Activated naive CD4-positive, alpha-beta T cell (primary cell): ENCODE measurements around the gene NOD1.

Experiments
- DNase-seq, 4 experiments: peaks; one replicate each; lab custom pipeline; 2025; lab: John Stamatoyannopoulos, UW

NOD1 gene

DNA sequence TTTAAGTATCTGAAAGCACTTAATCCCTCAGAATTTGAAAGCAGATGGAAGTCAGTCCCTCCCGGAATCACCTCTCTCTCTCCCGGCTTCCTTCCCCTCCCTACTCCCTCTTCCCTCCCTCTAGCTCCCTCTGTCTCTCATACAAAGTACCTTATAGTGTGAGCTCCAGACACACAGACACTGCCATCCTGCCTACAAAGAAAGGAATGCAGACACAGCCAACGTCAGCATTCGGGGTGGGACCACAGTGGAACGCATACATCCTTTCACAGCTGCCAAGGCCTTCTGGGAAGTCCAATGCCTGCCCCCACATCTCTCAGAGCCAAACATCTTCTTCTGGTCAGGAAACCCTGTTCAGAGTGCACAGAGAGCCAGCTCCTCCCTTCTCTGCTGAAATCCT lies 9.3 kb downstream of the NOD1 start:
- DNase-seq, result no peak

DNA sequence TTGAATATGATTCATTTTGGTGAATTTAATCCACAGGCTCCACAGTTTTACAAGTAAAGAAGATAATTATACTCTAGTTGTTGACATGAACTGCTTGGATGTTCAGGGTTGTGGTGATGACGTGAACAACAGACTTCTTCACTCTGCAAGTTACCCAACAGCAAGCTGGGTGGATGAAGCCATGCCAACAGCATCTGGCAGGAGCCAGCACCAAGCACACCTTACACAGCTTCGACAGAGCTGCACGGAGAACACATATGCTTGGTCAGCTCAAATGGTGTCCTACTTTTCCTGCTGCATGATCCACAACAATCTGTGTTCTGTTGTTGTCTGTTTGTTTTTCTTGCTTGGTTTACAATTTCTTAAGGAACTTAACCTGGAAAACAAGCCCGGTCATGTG lies 9.8 kb downstream of the NOD1 start:
- DNase-seq, result no peak

DNA sequence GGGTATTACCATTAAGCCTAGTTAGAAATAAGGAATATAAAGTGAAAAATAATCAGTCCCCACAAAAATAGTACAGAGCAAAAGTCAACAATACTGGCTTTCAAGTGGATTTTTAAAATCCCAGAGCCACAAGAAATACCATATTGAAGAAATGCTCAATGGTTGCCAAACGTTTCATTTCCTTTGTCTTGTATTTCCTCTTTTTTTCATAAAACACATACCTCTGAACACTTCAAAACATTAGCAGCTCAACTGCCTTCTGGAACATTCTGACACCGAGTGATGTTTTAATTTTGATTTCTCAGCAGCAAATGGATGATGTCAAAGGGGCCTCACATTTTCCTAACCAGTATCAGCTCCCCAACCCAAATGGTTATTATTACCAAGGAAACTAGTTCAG lies 10.5 kb downstream of the NOD1 start:
- DNase-seq, result no peak

DNA sequence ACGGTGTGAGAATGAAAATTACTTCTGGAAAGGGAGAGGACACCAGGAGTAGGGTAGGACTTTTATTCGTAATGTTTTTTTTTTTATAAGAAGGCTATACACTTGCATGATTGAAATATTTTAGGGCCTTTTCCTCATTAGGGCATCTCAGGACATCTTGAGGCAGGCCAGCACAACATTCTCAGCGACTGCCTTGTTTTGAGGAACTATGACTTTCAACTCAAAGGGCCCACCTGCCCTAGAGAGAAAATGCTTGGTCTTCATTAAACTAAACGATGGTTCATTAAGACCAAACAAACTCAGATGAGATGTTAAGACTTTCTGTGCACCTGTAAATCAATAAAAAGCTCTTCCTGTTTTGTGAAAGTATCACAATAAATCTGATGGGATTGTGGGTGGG lies 11.3 kb downstream of the NOD1 start:
- no peak for DNase-seq

DNA sequence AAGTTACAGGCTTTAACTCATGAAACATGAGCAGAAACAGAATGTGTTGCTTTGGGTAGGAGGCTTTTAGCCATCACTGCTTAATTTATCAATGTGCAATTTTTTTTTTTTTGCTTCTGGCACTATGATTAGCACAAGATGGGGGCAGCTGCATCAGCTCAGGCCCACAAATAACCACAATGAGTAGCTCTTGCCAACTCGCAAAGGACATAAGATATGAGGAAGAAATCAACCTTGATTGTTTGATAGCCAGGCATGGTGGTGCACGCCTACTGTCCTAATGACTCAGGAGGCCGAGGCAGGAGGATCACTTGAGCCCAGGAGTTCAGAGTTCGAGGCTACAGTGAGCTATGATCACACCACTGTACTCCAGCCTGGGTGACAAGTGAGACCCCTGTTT lies 12.3 kb downstream of the NOD1 start:
- DNase-seq, result no peak

DNA sequence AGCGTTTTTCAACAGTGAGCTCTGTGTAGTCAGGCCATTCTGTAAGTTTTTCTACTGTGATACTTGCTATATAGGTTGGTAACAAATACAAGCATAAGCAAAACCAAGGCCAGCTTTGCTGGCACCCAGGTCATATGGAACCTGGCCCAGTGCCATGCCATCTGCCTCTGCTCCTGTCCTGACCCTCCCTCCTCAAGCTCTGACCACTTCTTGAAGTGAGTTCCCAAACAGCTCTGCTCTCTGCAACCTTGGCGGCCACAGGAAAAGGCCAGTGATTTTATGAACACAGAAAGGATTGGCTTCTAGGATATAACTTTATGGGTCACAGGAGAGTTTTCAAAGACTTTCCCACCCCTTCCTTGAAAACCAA lies 12.8 kb downstream of the NOD1 start:
- DNase-seq, result no peak

DNA sequence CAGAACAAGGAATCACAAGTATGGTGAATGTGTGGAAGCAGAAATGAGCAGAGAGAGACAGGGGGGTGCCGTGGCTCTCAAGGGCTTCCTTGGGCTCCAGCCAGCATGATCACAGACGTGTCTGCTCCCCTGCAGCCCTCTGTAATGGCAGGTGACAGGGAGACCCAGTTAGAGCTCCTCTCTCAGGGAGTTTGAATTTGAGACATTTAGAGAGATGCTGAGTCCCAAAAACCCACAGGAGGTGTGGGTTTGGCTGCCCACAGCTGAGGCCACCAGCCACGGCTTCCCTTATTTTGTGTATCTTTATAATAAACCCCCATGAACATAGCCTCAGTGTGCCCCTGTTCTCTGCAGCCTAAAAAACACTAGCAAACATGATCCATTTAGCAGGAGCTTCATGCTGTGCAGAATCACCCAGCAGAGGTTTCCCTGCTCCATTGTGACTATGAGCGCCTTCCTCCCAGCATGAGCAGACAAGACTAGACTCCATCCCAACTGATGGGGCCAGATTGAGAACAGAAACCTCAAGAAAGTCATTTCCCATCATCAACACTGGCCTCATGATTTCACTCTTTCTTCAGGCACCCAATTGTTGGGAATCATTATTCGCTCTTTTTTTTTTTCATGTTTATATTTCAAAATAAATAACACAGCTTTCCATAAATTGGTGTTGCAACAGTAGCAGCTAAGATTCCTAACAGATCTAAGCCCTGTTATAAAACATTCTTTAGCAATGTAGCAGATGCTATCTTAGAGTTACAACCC lies 13.4 kb downstream of the NOD1 start:
- no peak for DNase-seq

DNA sequence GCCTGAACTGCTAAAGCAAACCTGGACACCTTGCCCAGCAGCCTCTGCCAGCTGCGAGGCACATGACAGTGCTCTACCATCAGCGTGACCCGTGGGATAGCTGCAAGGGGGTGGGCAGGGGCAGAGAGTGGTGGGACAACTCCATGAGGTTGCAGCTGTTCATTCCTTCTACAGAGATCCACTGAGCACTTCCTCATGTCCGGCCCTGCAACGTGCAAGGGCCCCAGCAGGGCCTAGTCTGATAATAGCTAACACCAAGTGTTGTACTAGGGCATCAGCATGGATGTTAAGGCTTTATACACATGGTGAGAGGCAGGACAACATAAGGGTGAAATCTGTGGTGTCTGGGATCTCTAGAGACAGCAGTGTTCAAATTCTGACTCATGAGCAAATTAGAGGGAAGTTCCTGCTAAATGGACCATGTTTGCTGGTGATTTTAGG lies 14.3 kb downstream of the NOD1 start:
- DNase-seq, result no peak

DNA sequence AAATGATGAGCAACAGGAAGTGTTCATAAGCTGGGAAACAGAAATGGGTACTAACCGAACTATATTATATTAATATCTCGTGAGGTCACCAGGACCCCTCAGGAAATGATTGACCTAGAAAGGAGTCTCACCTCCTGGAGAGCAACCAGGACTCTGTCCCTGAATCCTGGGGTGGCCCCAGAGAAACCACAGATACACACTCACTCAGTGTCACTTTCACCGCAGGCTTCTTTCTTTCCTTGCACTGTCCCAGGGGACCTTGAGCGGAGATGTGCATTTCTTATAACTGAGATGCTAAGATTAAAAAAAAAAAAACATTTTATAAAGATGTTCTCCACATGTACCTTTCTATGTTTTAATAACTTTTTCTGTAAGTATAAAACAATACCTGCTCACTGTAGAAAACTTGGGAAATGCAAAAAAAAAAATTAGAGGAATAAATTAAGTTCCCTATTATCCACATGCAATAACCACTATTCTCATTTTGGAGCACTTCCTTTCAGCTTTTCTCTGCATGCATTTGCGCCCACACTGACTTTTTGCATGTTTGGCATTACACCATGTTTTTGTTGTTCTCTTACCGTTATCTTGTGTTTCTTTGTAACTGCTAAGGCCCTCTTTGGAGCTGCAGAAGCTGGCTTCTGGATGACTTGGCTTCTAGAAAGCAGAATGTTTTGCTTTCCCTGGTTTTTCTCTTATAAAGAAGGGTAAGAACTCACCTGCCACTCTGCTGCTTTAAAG lies 15.0 kb downstream of the NOD1 start:
- no peak for DNase-seq

DNA sequence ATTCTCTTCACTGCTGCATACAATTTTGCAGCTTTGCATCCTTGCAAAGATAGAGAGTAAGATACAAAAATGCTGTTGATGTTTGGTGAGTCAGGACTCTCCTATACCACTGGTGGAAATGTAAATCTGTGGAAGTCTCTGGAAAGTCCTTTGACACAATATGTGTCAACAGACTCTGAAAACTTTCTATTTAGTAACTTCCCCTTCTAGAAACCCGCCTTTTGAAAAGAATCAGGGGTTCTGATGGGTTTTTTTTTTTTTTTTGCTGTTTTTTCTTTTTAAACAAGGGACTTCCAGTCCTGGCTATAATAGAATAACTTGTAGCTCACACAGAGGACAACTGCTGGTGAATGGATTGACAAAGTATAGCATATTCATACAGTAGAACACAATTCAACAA lies 16.4 kb downstream of the NOD1 start:
- no peak for DNase-seq

DNA sequence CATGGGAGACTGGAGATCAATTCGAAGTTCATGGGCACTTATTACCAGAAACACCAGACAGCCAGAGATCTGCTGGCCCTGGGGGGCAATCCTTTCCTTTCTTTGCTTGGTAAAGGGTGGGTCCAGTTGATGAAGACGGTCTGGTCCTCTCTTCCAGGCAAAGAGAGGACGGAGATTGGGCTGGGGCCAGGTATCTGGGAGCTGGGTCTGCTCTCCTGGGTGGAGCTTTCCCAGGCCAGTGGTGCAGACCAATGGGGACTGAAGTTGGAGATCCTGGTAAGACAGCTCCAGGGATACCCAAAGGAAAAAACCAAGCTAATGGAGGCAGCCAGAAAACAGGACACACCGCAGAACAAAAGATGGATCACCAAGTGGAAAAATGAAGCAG lies 18.3 kb downstream of the NOD1 start:
- no peak for DNase-seq

DNA sequence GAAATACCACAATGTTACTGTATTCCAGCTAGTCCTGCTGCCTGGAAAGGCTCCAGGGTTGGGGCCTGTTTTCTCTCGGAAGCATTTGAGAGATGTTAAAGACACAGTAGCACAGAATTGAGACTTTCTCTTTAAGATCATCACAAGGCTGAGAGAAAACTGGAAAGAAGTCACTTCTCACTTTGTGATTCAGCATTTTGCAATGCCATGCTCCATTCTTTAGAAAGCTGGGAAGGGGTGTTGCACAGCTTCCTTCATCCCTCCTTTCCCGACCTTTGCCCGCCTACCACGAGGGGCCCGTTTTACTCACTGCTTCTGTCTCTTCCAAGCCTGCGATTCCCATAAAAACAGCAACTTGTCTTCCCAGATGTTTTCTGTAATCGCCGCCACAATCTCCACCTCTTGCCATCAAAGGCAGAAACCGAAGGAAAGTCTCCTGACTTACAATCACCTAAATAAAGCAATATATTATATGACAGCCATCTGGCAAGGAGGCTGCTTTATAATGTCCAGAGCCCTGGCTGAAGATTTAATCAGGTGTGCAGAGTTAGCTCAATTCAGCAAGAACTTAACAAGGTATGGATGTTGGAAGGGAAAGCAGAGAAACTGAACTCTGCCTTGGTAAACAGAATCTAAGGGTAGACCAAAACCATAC lies 18.9 kb downstream of the NOD1 start:
- no peak for DNase-seq

DNA sequence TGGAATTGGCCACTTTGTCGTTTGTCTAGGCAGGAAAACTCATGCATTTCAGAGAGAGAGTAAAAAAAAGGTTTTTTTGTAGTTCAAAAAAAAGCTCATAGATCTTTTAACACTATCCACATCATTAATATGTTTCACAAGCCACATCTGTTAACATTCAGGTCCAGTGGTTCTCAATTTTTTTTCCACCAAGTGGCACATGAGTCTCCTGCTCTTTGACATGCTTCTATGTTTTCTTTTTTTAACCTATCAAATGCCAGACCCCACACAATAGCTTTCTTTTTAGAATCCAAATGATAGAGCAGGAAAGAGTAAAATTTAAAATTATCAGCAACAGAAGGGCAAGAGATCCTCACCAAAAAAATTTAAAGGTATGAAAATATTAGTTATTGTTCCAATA lies 20.3 kb downstream of the NOD1 start:
- no peak for DNase-seq

DNA sequence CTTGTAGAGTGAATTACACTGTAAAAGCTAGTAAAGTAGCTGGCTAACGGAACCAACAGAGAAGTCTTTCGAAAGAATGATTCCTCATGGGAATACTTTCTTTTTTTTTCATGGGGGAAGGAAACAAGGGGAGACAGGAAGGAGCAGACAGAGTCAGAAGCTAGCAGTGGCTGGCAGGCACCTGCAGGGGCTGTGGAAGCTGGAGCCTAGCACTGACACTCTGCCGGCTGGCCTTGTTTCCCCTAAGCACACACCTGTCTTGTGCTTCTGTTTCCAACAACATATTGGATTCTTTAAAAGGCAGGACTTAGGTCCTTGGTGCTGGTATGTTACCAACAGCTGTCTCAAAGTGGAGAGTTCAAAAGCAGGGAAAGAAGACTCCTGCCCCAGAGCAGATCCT lies 24.7 kb downstream of the NOD1 start:
- DNase-seq, result no peak

DNA sequence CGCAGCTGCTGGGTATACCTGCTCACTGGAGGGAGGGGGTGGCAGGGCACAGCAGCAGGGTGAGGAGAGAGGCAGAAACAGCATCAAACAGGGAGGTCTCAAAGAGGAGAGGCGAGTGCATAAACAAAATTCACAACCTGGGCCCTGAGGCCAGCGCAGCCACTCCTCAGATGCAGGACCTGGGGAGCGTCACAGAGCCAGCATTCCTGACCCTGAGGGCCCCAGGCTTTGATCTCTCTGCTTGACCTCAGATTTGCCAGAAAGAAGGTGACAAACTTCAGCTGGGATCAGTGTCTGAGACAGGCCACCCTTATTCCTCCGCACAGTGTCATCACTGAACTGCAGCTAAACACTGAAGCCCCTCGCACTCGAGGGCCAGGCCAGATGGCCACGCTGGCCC lies 25.6 kb downstream of the NOD1 start:
- DNase-seq, result no peak

DNA sequence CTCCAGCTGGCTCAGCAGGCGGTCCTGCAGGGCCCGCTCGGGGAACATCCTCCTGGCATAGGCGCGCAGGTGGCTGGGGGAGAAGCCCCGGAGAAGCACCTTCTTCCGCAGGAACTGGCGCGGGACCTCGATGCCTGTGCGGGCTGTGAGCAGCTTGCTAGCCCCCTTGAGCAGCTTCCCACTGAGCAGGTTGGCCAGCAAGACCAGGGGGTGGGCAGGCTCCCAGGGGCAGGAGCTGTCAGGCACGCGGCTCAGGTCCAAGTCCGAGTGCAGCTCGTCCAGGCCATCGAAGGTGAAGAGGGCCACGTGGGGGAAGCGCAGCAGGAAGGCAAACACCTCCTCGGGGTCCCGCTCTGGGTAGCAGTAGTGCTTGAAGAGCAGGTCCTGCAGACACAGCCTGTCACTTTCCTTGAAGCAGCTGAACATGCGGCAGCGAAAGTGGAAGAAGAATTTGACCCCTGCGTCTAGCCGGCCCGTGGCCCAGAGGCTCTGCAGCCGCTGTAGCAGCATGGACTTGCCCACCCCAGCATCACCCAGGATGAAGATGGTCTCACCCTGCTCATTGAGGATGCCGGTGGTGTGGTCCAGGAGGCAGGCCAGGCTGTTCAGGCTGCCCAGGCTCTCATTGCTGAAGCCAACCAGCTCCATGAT lies 26.2 kb downstream of the NOD1 start:
- no peak for DNase-seq

DNA sequence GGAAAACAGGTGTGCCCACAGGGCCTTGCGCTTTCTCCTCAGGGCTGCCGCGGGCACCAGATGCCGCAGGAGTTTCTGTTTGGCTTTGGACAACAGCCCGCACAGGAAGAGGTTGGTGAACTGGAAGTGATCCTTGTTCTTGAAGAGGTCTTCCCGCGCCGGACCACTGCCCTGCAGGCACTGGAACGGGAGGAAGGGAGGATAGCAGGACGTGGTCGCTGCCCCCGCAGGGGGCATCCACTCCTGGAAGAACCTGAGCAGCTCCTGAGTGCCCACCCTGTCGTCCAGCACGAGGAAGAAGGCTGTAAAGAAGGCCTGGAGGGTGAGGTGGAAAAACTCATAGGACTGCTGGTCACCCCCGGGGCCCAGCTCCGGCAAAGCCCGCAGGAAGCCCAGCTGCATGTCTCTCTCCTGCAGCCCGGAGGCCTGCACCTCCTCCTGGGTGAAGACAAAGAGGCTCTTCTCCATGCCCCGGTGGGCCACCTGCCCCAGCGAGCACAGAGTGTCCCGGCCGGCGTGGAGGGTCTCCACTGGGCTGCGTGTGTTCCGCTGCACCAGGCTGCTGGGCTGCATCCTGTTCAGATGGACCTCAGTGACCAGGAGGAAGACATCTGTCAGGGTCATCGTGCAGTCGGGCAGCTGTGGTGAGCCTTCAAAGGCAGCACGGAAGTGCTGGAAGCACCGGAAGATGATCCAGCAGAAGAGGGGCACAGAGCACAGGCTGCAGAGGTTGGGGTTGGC lies 26.9 kb downstream of the NOD1 start:
- no peak for DNase-seq

DNA sequence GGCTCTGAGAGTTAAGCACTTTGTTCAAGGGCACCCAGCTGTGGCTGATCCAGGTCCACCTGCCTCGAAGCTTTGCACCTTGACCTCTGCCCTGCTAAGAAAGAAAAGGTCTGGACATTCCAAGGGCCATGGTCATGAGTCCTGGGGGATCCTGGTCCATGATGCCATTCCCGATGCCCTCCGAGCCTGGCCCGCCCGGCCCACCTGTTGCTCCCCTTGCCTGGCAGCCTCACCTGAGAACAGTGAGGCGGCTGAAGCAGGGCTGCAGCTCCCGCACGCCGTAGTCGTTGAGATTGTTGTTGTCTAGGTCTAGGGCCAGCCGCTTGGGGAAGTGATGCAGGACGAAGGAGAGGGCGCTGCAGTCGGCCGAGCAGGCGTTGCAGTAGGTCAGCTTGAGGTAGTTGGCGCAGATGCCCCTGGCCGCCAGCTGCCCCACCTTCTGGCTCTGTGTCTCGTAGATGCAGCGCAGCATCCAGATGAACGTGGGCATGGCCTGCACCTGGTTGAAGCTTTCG lies 27.5 kb downstream of the NOD1 start:
- no peak for DNase-seq

DNA sequence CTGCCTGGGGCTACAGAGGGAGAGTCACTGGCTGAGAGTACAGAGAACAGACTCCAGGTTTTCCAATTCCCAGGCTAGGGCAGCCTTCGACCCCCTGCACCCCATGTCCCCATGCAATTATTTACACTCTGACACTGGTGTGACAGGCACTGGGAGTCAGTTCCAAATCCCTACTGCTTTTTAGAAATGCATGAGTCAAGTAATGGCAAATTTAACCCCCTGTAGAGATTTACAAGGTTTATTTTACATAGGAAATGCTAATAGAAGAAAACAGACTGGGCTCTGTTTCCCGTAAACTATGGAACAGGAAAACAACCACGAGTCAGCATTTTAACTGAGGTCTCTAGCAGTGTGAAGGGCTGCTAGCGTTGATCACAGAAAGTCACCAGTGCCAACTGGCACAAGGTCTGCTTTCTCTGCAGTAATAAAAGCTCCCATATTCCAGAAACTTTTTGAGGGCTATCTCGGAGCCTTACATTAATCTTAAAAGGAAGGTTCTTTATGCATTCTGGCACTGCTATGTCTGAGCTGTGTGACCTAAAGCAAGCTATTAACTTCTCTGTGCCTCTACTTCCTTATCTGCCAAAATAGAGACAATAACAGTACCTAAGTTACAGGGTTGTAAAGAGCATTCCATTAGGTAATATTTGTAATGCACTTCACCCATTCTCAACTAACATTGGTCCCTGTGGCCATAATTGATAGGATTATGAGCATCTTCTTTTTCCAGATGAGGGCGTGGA lies 28.2 kb downstream of the NOD1 start:
- DNase-seq, result no peak

DNA sequence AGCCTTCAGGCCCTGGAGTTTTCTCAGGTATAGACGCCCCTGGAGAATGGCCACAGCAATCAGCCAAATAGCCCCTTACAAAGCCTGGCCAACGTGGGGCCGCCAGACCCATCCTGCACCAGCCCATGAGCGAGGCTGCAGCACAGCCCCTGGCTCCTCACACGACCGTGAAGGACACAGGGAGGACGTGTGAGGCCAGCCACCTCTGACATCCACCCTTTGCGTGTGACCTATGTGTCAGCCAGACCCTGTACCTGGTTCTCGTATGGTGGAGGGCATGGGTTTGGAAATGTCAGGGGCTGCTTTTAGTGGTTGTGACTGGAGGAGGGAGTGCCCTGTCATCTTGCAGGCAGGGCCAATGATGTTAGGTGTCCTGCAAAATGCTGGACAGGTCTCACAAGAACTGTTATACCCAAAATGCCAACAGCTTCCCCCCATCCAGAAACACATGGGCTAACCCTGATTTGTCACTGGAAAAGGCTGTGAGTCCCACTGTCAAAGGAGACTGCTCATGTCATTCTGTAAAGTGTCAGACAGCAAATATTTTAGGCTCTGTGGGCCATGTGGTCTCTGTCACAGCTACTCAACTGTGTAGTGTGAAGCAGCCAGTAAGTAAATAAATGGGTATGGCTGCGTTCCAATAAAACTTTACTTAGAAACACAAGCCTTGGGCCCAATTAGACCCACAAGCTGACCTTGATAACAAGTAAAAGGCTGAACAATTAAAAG lies 30.0 kb downstream of the NOD1 start:
- DNase-seq, result no peak
